Hindlimb muscle (tissue), 1 donor: ENCODE results near the gene FCN1. TPM values are rescaled to one million over a fixed set of nuclear protein-coding genes. Genes with fewer than 3 reads are reported as not detected.
"Not testable (repeated sequence)": the region's sequence is repeated elsewhere in the genome, so short reads cannot be mapped to it uniquely, and the experiment has no call there.

Source experiments
- DNase-seq: peaks from one replicate; pipeline ENCODE4 v3.0.0-alpha.2; 2013
- polyA plus RNA-seq: library from polyadenylated mRNA; unstranded; fragments of 120-200 nt; gene quantifications from one replicate; pipeline ENCODE4 v1.2.1, GENCODE V29; 2013; ENCODE audit not compliant: insufficient read length

FCN1 gene
- polyA plus RNA-seq, 1 donor = 3.8 TPM

GRCh38 chr9:134871697-134872340 lies 45.9 kb downstream of the FCN1 start:
- no peak for DNase-seq

DNA sequence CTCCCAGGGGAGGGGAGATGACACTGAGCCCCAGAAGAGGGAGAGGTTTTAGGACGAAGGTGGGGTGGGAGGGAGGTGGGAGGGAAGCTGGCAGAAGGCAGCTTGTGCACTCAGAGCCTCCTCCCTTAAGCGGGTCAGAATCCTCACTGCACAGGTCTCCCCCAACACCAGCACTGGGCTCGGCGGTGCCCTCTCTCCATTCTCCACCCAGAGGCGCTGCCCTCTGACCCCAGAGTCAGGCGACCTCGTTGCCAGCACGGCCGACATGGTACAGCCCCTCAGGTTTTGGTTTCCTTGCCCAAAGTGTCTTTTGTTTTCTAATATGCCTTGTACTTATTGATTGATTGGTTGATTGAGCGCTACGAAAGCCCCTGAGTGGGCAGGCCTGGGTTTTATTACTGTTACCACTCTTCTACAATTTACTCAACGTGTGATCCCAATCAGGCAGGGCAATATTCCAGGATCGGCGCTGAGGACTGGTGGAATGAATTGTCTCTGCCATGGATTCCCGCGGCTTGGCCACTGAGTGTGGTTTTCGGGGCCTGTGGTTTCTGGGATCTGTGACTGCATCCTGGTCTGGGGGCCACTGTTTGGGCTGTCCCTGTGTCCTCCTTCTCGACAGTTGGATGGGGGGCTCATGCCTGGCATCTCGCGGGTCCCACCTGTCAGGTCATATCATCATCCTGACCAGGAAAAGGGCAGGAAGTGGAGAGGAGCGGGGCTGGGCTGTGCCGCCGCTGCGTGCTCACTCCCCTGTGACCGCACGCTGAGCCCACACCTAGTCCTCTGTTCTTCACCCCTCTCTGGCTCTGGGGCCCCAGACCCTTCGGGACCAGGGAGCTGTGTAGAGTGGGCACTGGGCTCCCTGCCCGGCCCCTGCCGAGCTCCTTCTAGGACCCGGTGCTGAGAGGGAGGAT lies 46.7 kb downstream of the FCN1 start:
- no peak for DNase-seq

DNA sequence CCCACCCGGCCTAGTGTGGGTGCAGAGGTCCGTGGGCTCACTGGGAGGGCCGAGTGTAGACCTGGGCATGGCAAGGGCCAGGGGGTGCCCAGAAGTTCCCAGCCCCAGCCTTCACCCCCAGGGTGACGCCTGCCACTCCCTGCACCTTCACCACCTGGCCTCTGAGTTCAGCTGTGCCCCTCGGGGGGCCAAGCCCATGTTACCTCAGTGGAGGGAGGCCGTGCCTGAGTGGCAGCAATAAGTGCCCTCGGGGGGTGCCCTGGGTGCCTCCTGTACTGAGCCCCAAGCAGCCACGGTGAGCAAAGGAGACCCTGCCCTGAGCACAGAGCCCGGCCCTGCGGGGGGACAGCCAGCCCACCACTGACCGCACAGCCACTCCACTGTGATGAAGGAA lies 47.4 kb downstream of the FCN1 start:
- no peak for DNase-seq

GRCh38 chr9:134869554-134870300 lies 48.0 kb downstream of the FCN1 start:
- no peak for DNase-seq

- no peak for DNase-seq
Measured at GRCh38 chr9:134868751-134869553, 48.8 kb downstream of the FCN1 start.

- DNase-seq = no peak
Measured at GRCh38 chr9:134867917-134868750, 49.6 kb downstream of the FCN1 start.

GRCh38 chr9:134864821-134865190 lies 52.9 kb downstream of the FCN1 start:
- DNase-seq = no peak

DNA sequence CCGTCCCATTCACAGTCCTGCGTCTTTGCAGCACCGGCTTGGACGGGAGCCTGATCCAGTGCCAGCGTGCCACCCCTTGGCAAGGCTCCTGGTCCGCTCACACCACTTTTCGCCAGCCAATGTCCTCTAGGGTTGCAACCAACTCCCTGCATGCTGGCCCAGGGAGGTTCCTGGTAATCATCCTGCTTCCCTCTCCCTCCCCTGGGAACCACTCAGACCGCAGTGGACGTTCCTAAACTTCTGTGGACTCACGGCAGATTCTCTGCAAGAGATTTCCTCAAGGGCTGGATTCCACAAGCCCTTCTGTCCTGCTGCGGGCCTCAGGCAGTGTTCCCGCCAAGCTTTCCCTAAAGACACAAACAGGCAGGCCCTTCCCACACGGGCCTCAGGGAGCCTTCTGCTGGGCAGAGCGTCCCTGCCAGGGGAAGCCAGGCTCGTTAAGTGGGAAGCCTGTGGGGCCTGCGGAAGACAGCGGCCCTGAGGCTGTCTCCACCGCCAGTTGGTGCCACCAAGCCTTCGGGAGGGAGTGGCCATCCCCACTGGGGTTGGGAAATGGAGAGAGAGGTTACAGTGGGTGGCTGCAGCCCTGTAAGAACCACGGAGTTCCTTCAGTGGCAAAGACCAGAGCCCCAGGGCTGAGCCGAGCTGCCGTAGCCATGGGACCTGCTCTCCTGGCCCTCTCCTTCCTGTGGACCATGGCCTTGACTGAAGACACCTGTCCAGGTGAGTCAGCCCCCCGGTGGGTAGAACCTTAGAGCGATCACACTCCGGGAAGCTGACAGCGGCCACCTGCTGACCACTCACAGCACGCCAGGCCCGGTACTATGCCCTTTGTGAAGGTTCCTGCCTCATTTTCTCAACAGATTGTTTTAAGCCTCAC lies 53.5 kb downstream of the FCN1 start:
- DNase-seq = no peak

- DNase-seq = no peak
Measured at GRCh38 chr9:134863306-134863902, 54.3 kb downstream of the FCN1 start.

GRCh38 chr9:134861595-134862334 lies 55.9 kb downstream of the FCN1 start:
- no peak for DNase-seq

DNA sequence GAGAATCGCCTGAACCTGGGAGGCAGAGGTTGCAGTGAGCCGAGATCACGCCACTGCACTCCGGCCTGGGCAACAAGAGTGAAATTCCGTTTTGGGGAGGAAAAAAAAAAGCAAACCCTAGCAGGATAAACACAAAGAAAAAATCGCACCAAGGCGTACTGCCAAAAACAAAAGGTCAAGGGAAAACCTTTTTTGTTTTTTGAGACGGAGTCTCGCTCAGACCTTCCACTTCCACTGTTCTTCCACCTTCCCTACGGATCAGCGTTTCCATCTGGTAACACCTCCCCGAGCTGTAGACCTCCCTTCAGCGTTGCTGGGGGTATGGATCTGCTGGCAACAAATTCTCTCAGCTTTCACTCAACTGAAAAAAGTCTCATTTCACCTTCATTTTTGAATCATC lies 57.2 kb downstream of the FCN1 start:
- DNase-seq = no peak

DNA sequence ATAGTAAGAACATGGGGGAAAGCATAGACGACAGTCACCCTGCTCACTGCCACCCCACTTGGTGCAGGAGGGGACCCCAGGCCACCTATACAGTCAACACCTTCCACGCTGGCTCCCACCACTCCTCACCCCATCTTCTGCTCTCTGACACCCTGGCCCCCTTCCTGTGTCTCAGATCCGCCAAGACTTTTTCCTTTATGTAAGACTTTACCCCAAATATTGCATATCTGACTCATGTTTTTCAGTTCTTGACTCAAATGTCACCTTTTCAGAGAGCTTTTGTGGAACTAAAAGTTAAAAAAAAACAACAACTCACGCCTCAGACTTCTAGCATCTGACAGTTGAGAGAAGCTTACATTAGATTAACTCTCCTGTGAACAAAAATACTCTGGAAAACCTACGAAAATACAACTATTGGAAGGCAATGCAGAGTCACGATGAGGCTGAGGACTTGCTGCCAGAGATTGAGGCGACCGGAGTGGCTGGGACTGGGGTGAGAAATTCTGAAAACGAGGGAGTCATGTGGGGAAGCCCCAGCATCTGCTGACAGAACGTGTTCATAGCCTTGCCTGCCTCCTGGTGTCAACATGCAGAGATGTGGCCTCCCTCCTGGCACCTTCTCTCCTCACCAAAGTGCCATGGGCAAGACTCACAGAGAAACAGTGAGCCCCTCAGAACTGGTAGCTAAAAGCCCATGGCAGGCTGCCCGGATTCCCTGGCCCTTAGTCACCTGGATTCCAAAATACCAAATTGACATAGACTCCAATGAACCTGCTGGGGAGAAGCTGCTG lies 59.5 kb downstream of the FCN1 start:
- no peak for DNase-seq

DNA sequence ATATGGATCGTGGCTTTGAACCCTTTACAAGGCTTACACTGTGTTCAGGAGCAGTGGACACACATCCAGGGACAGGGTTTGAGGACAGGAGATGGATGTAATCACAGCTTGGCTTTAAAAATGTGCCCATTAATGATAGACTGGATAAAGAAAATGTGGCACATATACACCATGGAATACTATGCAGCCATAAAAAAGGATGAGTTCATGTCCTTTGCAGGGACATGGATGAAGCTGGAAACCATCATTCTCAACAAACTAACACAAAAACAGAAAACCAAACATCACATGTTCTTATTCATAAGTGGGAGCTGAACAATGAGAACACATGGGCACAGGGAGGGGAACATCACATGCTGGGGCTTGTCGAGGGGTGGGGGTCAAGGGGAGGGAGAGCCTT lies 60.3 kb downstream of the FCN1 start:
- DNase-seq = not testable (repeated sequence)

- DNase-seq = no peak
Measured at GRCh38 chr9:134855900-134856377, 61.8 kb downstream of the FCN1 start.
